MCF 10A (cell line): ENCODE data around the gene CTNNA1. TPM values are rescaled to one million over a fixed set of nuclear protein-coding genes. Genes with fewer than 3 reads are reported as not detected.

Experiments
- BruUV-seq: library from RNA; stranded (reverse); fragments of 400-500 nt; replicated peaks from 2 replicates; lab custom pipeline; 2021; lab: Mats Ljungman, UMichigan
- CTCF ChIA-PET: fragments of 300-600 bp; sonication (Branson Sonifier 250); formaldehyde crosslinking; extraction: SDS; loops from one replicate; lab custom pipeline; 2021; ENCODE audit warnings: antibody characterized with exemption, inconsistent platforms; lab: Yijun Ruan, JAX
- POLR2A ChIA-PET: fragments of 300-600, 350-650 bp; sonication (Branson Sonifier 250); formaldehyde crosslinking; extraction: SDS; loops from one replicate; lab custom pipeline; 2020; ENCODE audit warnings: antibody characterized with exemption, inconsistent platforms; lab: Yijun Ruan, JAX
- DNase-seq: peaks from one replicate; pipeline ENCODE4 v3.0.0-alpha.2; 2018; ENCODE audit not compliant: unreplicated experiment
- H3K27ac Mint-ChIP-seq: one replicate; pipeline ENCODE4 v1.8.0; 2022; ENCODE audit warnings: mild to moderate bottlenecking, low read depth, mixed read lengths; ENCODE audit not compliant: unreplicated experiment
- H3K27me3 Mint-ChIP-seq: one replicate; pipeline ENCODE4 v1.8.0; 2022; ENCODE audit warnings: mixed read lengths; ENCODE audit not compliant: insufficient read depth, unreplicated experiment
- H3K36me3 Mint-ChIP-seq: one replicate; pipeline ENCODE4 v1.8.0; 2022; ENCODE audit warnings: mild to moderate bottlenecking, moderate library complexity, mixed read lengths; ENCODE audit not compliant: insufficient read depth, unreplicated experiment
- H3K4me1 Mint-ChIP-seq: one replicate; pipeline ENCODE4 v1.8.0; 2022; ENCODE audit warnings: mixed read lengths; ENCODE audit not compliant: insufficient read depth, unreplicated experiment
- H3K4me3 Mint-ChIP-seq: one replicate; pipeline ENCODE4 v1.8.0; 2022; ENCODE audit warnings: mild to moderate bottlenecking, moderate library complexity, mixed read lengths; ENCODE audit not compliant: unreplicated experiment
- H3K9me3 Mint-ChIP-seq: one replicate; pipeline ENCODE4 v1.8.0; 2022; ENCODE audit warnings: mixed read lengths; ENCODE audit not compliant: unreplicated experiment
- CTCF ChIP-seq: fragments of 200-600 bp; IDR thresholded peaks from one replicate; pipeline ENCODE4 v1.8.0; 2022; ENCODE audit warnings: antibody characterized with exemption, mild to moderate bottlenecking; ENCODE audit not compliant: unreplicated experiment
- intact Hi-C: fragments of 100-400 bp; cut with micrococcal nuclease; formaldehyde crosslinking; loops from 2 replicates; pipeline ENCODE4 v1.14.1; 2022
- total RNA-seq: library from RNA; stranded (reverse); gene quantifications from 2 replicates; pipeline ENCODE4 v1.2.3, GENCODE V29; 2022

The CTNNA1 gene
- total RNA-seq, 1 experiment from 2014 or later: 519 TPM

DNA sequence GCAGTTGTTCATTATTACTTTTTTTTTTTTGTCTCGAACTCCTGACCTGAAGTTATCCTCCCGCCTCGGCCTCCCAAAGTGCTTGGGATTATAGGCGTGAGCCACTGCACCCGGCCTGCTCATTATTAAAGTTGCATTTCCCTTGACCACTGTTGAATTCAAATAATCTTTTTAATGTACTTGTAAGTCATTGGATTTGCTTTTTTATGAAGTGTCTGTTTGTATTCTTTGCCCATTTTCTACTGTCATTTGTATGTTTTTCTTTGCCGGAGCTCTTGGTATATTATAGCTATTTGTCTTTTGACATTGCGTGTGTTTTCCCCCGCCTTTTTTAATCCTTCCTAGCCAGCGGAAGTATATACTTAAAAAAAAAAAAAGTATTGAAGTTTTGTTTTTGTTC is 99.9 kb downstream of the CTNNA1 start:
- Mint-ChIP-seq H3K27me3 (no peaks in the 10 kb centered on the region), H3K36me3 (peaks cover 14% of the 10 kb centered on the region), H3K4me3 (no peak overlapping the region), H3K4me1 (peaks cover 34% of the 10 kb centered on the region), H3K27ac (no peak overlapping the region), H3K9me3 (no peaks in the 10 kb centered on the region)
- DNase-seq: no peak
- POLR2A ChIA-PET: interaction anchor here (1.4 kb wide), 1 partner anchor 14 kb away, joined by 3 read pairs; no protein-coding TSS in a partner anchor
- TF ChIP-seq CTCF: no peak
- intact Hi-C loops: no loop called here
- CTCF ChIA-PET: interaction anchor here (0.6 to 0.7 kb wide), 2 partner anchors 15 to 296 kb away, joined by 3 to 4 read pairs; no protein-coding TSS in a partner anchor
- BruUV-seq: no TSS peak

DNA sequence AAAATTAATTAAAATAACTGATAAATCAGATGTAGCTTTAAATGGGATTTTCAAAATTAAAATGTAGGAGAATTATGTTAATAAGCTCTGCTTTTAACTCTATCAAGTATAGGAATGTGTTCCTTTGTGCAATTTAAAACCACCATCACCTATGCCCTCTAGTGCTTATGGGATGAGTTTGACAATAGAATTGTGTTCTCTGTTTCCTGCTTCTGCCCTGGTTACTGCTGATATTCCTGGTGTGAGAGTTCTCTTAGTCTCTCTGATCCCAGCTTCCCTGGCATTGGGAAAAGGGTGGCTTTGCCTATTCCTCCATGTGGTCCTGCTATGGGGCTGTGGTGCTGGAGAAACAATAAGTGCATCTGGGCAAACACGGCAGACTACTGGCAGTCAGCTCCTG is 113.8 kb downstream of the CTNNA1 start:
- Mint-ChIP-seq H3K27me3 (no peaks in the 10 kb centered on the region), H3K27ac (no peak overlapping the region), H3K9me3 (no peaks in the 10 kb centered on the region), H3K4me3 (no peak overlapping the region), H3K4me1 (peaks cover 45% of the 10 kb centered on the region), H3K36me3 (peaks cover 37% of the 10 kb centered on the region)
- POLR2A ChIA-PET: interaction anchor here (0.6 to 1.4 kb wide), 7 partner anchors 11 to 406 kb away, joined by 3 to 7 read pairs (median 4); no protein-coding TSS in a partner anchor
- CTCF ChIA-PET: interaction anchor here (0.6 to 1.7 kb wide), 5 partner anchors 9 to 205 kb away, joined by 3 to 13 read pairs (median 3); no protein-coding TSS in a partner anchor
- DNase-seq: no peak
- BruUV-seq: no TSS peak
- intact Hi-C loops: no loop called here
- no peak for TF ChIP-seq CTCF

DNA sequence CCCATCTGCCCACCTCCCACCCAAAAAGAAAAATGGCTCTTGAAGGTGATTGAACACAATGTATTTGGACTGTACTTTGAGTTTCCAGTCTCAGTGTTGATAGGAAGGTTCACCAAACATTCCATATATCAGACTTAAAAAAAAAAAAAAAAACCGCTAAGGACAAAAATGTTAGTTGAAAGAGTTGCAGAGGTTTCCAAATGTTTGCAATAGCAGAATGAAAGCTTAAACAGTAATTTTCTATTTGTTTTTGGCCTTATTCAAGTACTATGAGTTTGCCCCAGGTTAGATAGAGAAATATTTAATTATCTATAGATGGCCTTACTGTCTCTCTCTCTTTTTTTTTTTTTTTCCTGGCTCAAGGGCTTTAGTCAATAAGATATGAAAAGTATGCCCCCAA is 115.8 kb downstream of the CTNNA1 start:
- Mint-ChIP-seq H3K36me3 (peaks cover 28% of the 10 kb centered on the region), H3K27ac (peak overlapping the region; percentile 90), H3K9me3 (no peaks in the 10 kb centered on the region), H3K4me3 (no peak overlapping the region), H3K27me3 (no peaks in the 10 kb centered on the region), H3K4me1 (peaks cover 55% of the 10 kb centered on the region)
- DNase-seq: no peak
- ChIA-PET POLR2A (interaction anchor here (0.6 to 6.8 kb wide), 7 partner anchors 9 to 563 kb away, joined by 3 to 27 read pairs (median 3); no protein-coding TSS in a partner anchor), CTCF (interaction anchor here (0.6 to 1.0 kb wide), 4 partner anchors 20 to 929 kb away, joined by 3 to 6 read pairs (median 3); no protein-coding TSS in a partner anchor)
- intact Hi-C loops: no loop called here
- no peak for TF ChIP-seq CTCF
- BruUV-seq: no TSS peak

DNA sequence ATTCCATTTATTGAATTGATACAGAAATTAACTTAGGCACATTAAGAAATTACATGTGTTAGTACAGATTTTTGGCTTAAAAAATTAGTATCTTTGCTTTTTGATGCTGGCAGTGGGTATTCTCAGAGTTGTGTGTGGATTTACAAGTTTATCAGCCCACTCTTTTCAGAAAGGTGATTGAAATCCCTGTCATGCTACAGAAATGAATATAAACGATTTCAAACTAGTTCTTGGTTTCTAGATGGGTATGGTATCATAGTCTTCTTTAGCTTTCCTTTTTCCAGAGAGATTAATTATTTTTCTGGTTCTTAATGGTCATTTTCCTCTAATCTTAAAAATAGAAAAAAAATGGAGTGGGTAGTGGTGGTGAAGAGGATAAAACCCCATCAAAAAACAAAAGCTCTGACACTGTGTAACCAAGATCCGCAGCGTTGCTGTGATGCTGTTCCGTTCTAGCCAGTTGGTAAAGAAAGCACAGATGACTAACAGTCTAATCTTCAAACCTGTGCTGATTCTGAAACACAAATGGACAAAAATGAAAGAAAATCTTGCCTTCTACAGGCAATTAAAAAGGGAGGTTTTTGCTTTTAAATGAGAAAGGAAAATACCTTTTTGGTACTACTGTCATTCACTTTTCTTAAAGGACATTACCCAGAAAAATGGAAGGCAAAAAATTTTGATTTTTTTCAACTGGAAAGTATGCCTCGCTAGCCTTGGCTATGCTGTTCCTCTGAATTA is 116.7 kb downstream of the CTNNA1 start:
- POLR2A ChIA-PET: interaction anchor here (1.0 to 6.8 kb wide), 6 partner anchors 9 to 424 kb away, joined by 3 to 27 read pairs (median 6); partner anchors contain the start of gene MATR3
- peak overlapping the region; percentile 50 for H3K4me3 Mint-ChIP-seq
- peaks cover 27% of the 10 kb centered on the region for H3K36me3 Mint-ChIP-seq
- H3K4me1 Mint-ChIP-seq: peaks cover 55% of the 10 kb centered on the region
- peak overlapping the region; percentile 90 for H3K27ac Mint-ChIP-seq
- intact Hi-C loops: no loop called here
- TF ChIP-seq CTCF: no peak
- BruUV-seq: no TSS peak
- CTCF ChIA-PET: interaction anchor here (0.6 to 1.7 kb wide), 7 partner anchors 9 to 150 kb away, joined by 3 to 5 read pairs (median 3); no protein-coding TSS in a partner anchor
- DNase-seq: peak; percentile 21
- no peaks in the 10 kb centered on the region for H3K9me3 Mint-ChIP-seq
- no peaks in the 10 kb centered on the region for H3K27me3 Mint-ChIP-seq
